GM11168 (cell line): ENCODE results near the gene KCNA1.

Source experiments
- in situ Hi-C: fragments of 300-500 bp; cut with MboI; formaldehyde crosslinking; loops from one replicate; pipeline ENCODE4 v1.12.0; 2022; ENCODE audit warnings: low sequenced_read_pairs; ENCODE audit not compliant: unreplicated experiment

KCNA1 gene

GRCh38 chr12:4910502-4911315, 1.0 kb downstream of the KCNA1 start:
- in situ Hi-C loops, result no loop called here

DNA sequence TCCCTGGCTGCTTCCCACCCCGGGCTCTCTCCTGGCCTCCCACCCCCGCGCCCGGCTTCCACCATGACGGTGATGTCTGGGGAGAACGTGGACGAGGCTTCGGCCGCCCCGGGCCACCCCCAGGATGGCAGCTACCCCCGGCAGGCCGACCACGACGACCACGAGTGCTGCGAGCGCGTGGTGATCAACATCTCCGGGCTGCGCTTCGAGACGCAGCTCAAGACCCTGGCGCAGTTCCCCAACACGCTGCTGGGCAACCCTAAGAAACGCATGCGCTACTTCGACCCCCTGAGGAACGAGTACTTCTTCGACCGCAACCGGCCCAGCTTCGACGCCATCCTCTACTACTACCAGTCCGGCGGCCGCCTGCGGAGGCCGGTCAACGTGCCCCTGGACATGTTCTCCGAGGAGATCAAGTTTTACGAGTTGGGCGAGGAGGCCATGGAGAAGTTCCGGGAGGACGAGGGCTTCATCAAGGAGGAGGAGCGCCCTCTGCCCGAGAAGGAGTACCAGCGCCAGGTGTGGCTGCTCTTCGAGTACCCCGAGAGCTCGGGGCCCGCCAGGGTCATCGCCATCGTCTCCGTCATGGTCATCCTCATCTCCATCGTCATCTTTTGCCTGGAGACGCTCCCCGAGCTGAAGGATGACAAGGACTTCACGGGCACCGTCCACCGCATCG, 1.8 kb downstream of the KCNA1 start:
- in situ Hi-C loops, result no loop called here

DNA sequence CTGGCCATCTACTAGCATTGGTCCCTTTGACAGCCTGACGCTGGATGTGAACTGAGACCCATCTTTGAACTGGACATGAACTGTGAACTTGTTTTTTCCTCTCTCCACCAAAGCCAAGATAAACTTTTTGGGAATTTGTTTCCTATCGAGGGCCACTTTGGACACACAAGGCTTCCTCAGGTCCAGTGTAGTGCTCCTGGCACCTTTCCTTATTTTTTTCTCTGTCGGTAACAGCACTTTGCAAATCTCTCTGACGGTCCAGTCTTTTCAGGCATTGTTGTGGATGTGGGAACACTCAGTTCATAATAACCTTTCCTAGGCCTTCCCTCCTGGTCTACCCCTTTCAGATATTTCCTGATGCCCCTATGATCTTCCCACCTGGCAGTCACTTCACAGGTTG, 5.0 kb downstream of the KCNA1 start:
- in situ Hi-C loops, result no loop called here

DNA sequence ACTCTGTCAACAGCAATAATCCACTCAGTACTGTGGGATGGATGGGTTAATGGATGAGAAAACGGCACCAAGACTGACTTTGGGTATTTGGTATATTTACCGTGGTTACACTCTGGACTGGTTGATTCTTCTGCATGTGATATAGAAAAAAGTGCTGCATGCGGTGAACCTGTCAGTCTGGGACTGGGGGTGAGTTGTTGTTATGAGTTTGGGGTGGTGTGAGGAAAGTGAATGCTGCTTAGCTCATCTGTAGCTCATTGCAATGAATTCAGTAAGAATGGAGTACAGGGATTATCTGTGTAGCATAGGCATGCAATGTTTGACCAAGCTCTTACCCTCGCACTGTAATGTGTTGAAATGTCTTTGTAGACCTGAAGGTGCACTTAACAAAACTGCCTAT, 6.0 kb downstream of the KCNA1 start:
- in situ Hi-C loops, result no loop called here

- in situ Hi-C loops, result no loop called here
Observed at GRCh38 chr12:4918950-4919660, 9.4 kb downstream of the KCNA1 start.

GRCh38 chr12:4932576-4932975, 22.9 kb downstream of the KCNA1 start:
- in situ Hi-C loops, result no loop called here

DNA sequence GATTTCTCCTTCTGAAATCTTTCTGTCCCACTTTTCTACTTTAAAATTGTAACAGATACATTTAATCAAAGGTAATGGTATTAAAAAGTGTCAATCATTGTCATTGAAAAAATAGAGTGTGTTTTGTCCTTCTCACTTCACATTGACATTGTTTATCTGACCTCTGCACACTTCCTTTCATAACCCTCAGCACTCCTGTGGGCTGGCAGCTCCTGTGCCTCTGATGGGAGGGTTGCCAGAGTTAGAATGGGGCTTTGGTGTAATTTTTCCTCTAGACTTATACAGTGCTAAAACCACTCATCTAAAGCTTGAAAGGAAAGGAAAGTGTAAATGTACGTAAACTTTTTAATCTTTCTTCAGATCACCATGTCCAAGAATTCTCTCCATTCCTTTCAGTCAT, 23.7 kb downstream of the KCNA1 start:
- in situ Hi-C loops, result no loop called here

DNA sequence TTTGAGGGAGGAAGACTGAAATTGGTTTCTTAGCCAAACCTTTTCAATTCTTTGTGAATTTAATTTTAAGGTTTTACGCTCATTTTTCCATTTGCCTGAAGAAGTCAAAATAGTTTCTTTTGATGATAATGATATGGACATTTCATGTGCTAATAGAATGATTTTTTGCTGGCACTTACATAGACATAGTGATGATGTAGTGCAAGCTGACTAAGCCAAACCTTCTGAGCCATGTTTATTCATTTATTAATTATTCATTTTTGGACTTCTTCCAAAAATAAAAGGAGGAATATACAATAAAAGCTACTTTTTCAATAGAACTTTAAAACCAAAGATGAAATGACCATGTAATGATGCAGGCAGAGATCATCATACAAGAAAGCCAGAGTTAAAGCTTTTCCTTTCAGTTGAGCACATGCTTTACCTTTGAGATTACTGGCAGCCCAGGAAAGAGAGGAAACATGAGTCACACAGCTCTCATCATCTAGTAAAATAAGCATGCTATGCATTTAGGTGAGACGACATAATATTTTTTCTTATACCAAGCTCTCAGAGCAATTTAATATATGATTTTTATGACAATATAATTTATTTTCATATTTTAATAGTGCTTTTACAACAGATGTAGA, 24.8 kb downstream of the KCNA1 start:
- in situ Hi-C loops, result no loop called here

DNA sequence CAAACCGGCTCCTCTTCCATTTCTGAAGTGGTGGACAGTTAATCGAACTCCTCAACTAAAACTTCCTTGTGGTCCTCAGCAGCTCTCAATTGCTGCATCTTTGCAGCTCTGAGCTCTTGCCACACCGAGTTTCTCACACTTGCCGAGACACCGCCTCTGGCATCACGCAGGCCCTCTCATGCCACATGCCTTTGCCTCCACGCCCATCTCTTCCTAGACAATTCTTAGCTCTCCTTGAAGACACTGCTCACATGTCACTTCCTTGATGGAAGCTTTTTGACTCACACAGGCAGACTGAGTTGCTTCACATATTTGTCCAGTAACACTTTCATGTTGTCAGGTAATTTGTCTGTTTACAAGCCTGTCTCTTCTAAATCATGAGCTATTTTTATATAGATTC, 29.2 kb downstream of the KCNA1 start:
- in situ Hi-C loops, result no loop called here

DNA sequence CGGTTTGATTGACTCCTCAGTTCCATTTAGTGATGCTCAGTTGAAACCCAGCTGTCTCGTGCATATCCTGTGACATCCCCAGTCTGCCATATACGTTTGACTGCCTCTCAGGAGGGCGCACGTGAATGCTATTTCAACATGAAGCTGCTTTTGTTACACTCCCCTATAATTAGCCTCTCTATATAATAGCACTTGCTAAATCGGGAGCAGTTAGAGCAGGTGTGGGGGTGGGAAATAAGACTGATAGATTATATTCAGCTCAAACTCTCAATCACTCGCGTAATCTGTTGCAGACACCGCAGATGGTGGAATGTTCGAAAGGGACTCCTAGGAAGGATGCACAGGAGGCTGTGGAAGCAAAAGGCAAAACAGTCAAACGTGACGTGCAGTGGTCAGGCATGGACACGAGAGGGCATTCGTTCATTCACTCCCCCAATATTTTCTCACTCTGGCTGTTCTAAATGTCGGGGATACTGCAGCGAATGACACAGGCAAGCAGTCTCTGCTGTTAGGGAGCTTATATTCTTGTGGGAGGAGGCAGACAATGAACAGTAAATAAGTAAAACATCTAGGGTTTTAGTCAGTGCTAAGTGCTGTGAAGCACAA, 29.8 kb downstream of the KCNA1 start:
- in situ Hi-C loops, result no loop called here

GRCh38 chr12:4943067-4943937, 33.6 kb downstream of the KCNA1 start:
- in situ Hi-C loops, result no loop called here

DNA sequence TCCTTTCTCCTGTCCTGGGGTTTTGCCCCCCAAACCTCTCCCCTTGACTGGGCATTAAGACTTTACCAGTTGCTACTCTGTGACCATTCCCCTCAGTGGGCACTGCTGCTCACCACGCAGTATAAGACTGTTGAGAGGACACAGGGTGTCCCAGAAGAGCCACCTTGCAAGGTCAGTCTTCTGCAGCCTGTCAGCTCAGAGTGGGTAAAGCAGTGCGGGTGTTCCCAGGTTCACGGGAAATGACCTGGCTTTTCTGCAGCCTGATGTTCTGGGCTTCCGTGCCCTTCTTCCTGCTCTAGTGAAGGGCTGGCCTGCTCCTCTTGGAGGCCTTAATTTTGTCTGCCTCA, 34.2 kb downstream of the KCNA1 start:
- in situ Hi-C loops, result no loop called here

DNA sequence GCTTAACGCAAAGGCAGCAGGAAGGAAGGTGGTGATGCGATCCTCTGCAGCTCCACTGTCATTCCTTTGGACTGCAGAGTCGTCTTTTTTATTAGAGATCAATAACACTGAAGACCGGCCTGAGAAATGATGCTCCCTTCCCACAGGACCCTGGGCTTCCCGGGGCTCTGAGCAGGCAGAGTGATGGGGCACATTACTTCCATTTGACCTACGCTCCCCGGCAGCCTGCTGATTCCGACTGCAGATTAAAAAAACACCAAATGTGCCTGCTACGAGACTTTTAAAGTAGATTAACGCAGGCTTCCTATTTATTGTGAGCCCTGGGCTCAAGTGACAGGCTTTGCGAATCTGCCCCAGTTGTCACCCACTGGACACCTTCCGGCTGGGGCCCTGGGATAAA, 37.5 kb downstream of the KCNA1 start:
- in situ Hi-C loops, result no loop called here

GRCh38 chr12:4951083-4951482, 41.4 kb downstream of the KCNA1 start:
- in situ Hi-C loops, result no loop called here

GRCh38 chr12:4951601-4952000, 41.9 kb downstream of the KCNA1 start:
- in situ Hi-C loops, result no loop called here

- in situ Hi-C loops, result no loop called here
Observed at GRCh38 chr12:4954621-4955354, 45.1 kb downstream of the KCNA1 start.

GRCh38 chr12:4956054-4956453, 46.3 kb downstream of the KCNA1 start:
- in situ Hi-C loops, result no loop called here

DNA sequence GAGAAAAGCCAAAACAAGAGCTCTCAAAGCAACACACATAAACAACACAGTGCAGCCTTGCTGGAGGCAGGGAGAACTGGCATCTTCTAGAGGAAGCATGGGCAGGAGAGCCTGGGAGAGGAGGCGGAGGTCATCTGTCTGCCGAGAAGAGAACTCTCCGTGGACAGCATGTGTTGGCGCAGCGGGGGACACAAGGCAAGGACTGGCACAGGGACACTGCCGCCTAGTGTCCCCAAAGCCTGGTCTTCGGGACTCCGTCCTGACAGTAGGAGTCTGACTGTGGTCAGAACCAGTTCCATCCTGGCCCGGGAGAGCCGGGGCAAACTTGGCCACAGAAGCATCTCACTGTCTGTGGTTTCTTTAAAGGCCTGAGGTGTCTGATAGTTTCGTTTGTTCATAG, 47.3 kb downstream of the KCNA1 start:
- in situ Hi-C loops, result no loop called here

DNA sequence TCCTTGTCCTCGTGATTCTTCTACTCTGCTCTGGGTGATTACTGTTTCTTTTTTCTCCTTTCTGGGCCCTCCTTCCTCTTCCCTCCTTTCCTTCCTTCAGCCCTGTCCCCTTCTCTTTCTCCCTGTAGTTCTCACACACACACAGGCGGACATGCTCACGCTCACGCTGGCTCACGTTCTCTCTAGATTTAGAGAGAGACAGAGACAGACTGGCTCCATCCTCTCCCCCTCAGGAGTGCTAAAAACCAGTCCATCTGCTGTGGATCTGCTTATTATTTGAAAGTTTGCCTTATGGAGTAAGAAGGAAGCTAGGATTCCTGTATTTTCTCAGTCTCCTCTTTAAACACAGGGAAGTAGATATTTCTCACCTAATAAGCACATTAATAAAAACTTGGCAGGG, 48.1 kb downstream of the KCNA1 start:
- in situ Hi-C loops, result no loop called here
